ES-I3 (cell line): ENCODE data around the gene SLC9A3.

Source experiments
- H3K36me3 ChIP-seq: 2 replicates; pipeline ENCODE4 v1.6.1; 2013; ENCODE audit warnings: mild to moderate bottlenecking, low read length, control low read depth, moderate library complexity; ENCODE audit not compliant: insufficient read depth
- H3K4me1 ChIP-seq: 2 replicates; pipeline ENCODE4 v1.6.1; 2013; ENCODE audit warnings: mild to moderate bottlenecking, control low read depth, low read length; ENCODE audit not compliant: insufficient read depth
- H3K9ac ChIP-seq: 2 replicates; pipeline ENCODE4 v1.6.1; 2013; ENCODE audit warnings: low read depth, mild to moderate bottlenecking, low read length, moderate library complexity
- H3K9me3 ChIP-seq: 2 replicates; pipeline ENCODE4 v1.6.1; 2013; ENCODE audit warnings: mild to moderate bottlenecking, low read length, moderate library complexity; ENCODE audit not compliant: control insufficient read depth, insufficient read depth

SLC9A3 gene

GRCh38 chr5:472656-473550 lies 51.3 kb downstream of the SLC9A3 start:
- H3K9ac ChIP-seq: peak overlapping the region; percentile 86
- no peaks in the 10 kb centered on the region for H3K36me3 ChIP-seq
- no peaks in the 10 kb centered on the region for H3K4me1 ChIP-seq

DNA sequence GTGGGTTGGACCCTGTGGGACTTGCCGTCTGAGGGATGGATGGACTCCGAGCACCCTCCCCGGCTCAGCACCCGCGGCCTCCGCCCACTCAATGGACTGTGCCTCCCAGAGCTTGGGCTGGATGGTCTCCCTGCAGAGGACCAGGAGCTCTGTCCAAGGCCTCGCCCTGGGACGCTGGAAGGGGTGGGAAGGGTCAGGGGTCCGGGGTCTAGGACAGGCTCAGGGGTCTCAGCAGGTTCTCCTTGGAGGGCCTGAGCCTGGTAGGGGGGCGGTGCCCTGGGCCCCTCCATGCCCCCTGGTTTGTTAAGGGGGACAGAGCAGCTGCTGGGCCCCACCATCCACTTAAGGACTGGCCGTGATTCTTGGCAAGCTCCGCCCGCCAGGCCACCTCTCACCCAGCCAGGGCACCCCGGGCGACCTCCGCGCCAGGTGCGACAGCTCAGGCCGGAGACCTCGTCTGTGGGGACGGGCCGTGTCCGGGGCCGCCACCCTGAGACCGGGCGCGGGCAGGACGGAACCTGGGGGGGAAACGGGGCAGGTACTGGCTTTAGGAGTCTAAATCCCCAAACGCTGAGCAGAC lies 52.1 kb downstream of the SLC9A3 start:
- no peaks in the 10 kb centered on the region for H3K4me1 ChIP-seq
- H3K9ac ChIP-seq: peak overlapping the region; percentile 86
- no peaks in the 10 kb centered on the region for H3K9me3 ChIP-seq
- H3K36me3 ChIP-seq: no peaks in the 10 kb centered on the region

More at GRCh38 chr5:472656-473550, 51.3 kb downstream of the SLC9A3 start:
- no peaks in the 10 kb centered on the region for H3K9me3 ChIP-seq

DNA sequence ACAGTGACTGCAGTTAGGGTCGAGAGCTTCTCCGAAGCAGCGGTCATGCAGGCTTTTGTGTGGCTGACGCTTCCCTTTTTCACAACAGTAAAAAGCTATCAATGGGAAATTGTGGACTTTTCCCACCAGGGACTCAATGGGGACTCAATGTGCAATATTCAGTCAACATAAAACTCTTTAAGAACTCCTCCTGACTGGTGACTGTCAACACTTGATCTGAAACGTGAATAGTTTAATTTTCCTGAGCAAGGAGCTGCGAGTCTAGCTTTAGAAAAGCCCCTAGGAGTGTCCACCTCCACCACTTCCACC lies 52.5 kb downstream of the SLC9A3 start:
- Histone ChIP-seq H3K4me1 (no peaks in the 10 kb centered on the region), H3K36me3 (no peaks in the 10 kb centered on the region), H3K9ac (no peak overlapping the region; the same call in 1 of the 2 replicates), H3K9me3 (no peaks in the 10 kb centered on the region)

- Histone ChIP-seq H3K4me1 (no peaks in the 10 kb centered on the region), H3K36me3 (no peaks in the 10 kb centered on the region), H3K9ac (no peak overlapping the region), H3K9me3 (no peaks in the 10 kb centered on the region)
Observed at GRCh38 chr5:470961-471749, 53.1 kb downstream of the SLC9A3 start.

- H3K36me3 ChIP-seq: peaks cover 3% of the 10 kb centered on the region; the same call in 1 of the 2 replicates
- no peak overlapping the region for H3K9ac ChIP-seq
- no peaks in the 10 kb centered on the region for H3K4me1 ChIP-seq
- no peaks in the 10 kb centered on the region for H3K9me3 ChIP-seq
Observed at GRCh38 chr5:469752-470483, 54.3 kb downstream of the SLC9A3 start.

DNA sequence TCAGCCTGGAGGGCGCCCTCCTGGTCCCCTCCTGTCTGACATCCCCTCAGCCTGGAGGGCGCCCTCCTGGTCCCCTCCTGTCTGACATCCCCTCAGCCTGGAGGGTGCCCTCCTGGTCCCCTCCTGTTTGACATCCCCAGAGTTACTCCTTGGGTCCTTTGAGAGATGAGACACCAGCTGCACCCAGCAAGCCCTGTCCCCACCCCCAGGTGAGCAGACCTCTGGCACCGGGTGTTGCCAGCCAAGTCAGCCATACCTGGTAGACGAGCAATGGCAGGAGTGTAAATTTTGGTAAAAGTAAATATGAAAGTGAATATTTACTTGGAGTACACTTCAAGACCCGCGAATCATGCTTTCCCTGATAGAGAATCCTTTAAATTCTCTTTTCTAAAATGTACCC lies 55.8 kb downstream of the SLC9A3 start:
- Histone ChIP-seq H3K4me1 (no peaks in the 10 kb centered on the region), H3K9me3 (no peaks in the 10 kb centered on the region), H3K36me3 (peaks cover 3% of the 10 kb centered on the region), H3K9ac (no peak overlapping the region)

GRCh38 chr5:466661-467310 lies 57.5 kb downstream of the SLC9A3 start:
- H3K9me3 ChIP-seq: no peaks in the 10 kb centered on the region
- H3K4me1 ChIP-seq: no peaks in the 10 kb centered on the region
- H3K36me3 ChIP-seq: peaks cover 3% of the 10 kb centered on the region
- H3K9ac ChIP-seq: no peak overlapping the region

DNA sequence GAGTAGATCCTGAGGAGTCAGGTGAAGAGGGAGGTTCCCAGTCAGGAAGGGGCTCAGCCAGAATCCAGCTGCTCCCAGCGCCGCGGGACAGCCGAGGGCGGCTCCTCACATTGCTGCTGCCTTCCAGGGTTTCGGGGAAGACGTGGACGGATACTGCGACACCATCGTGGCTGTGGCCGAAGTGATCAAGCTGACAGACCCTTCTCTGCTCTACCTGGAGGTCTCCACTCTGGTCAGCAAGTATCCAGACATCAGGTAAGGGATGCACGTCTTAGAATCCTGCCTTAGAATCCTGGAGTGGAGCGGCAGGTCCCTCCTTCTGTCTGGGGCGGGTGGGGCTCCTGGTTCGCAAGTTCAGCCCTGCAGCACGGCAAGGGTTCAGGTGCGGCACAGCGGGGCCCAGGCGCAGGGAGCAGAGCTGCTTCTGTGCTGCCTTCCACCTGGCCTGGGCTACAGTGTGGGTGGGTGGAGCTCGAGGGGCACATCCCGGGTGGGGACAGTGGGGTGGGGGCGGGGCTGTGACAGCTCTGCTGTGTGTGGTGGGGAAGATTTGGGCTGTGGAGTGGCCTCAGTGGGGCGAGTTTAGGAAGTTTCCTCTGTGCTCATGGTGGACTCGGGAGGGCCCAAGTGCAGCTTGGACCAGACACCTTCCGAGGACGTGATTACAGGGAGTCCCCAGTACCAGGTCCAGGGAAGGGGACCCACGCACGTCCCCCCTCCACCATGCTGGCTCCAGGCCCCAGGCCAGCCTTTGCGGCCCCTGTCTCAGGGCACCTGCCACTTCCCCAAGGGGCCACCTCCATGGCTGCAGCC lies 58.5 kb downstream of the SLC9A3 start:
- Histone ChIP-seq H3K36me3 (peaks cover 3% of the 10 kb centered on the region), H3K4me1 (no peaks in the 10 kb centered on the region), H3K9ac (no peak overlapping the region), H3K9me3 (no peaks in the 10 kb centered on the region)

DNA sequence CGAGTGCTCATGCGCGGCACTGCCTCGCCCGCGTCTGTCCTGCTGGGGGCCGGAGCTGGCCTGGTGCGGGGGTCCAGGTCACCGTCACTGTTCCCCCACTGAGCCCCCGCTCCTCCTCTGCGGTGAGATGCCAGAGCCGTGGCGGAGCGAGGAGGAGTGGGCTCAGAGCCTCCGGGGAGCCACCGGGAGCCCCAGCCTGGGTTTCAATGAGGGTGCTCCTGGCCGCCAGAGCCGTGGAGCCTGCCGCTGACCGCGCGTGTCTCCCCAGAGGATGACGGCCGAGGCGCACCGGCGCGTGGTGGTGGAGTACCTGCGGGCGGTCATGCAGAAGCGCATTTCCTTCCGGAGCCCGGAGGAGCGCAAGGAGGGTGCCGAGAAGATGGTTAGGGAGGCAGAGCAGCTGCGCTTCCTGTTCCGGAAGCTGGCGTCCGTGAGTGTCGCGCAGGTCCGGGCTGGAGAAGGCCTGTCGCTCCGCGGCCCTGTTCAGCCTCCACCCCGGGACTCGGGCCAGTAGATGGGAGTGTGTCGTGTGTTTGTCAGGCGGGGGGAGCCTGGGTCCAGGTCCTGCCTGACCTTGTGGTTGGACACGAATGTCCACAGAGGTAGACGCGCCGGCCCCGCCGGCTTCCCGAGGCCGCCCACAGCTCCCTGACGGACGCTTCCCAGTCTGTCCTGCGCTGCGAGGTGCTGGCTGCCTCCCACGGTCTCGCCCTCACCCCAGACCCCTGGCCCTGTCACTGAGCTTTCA lies 59.2 kb downstream of the SLC9A3 start:
- H3K9ac ChIP-seq: no peak overlapping the region
- no peaks in the 10 kb centered on the region for H3K9me3 ChIP-seq
- H3K36me3 ChIP-seq: peaks cover 3% of the 10 kb centered on the region
- no peaks in the 10 kb centered on the region for H3K4me1 ChIP-seq

DNA sequence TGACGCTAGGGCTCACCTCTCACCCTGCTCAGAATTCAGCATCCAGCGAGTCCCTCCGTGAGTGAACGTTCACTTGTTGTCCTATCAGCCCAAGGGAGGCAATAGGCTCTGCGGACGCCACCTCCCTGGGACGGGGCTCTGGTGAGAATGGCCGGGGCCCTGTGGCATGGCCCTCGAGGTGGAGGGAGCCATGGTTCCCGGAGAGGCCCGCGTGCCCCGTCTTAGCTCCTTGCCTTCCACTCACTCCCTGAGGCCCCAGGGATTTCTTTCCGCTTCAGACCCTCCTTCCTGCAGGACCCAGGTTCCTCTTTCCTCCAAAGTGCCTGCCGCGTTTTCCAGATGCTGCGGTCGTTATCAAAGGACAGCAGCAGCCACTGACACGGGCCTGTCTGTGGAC lies 59.8 kb downstream of the SLC9A3 start:
- Histone ChIP-seq H3K4me1 (no peaks in the 10 kb centered on the region), H3K36me3 (peaks cover 3% of the 10 kb centered on the region), H3K9me3 (no peaks in the 10 kb centered on the region), H3K9ac (no peak overlapping the region)

DNA sequence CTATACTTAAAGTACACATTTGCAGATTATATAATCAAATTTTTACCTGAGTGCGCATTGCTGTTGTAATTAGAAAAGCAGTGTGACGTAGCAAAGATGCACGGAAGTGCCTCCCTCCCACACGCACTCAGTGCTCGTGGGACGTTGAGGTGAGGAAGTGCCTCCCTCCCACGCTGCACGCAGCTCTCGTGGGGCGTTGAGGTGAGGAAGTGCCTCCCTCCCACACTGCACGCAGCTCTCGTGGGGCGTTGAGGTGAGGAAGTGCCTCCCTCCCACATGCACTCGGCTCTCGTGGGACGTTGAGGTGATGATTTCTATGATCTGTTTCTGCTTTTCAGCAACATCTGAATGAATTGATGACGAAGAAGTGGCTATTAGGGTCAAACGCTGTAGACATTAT lies 60.3 kb downstream of the SLC9A3 start:
- Histone ChIP-seq H3K9me3 (no peaks in the 10 kb centered on the region), H3K9ac (no peak overlapping the region), H3K36me3 (peaks cover 3% of the 10 kb centered on the region), H3K4me1 (no peaks in the 10 kb centered on the region)

GRCh38 chr5:463301-463700 lies 60.9 kb downstream of the SLC9A3 start:
- H3K4me1 ChIP-seq: no peaks in the 10 kb centered on the region
- H3K9ac ChIP-seq: no peak overlapping the region
- no peaks in the 10 kb centered on the region for H3K9me3 ChIP-seq
- H3K36me3 ChIP-seq: peaks cover 3% of the 10 kb centered on the region

- H3K9me3 ChIP-seq: no peaks in the 10 kb centered on the region
- H3K9ac ChIP-seq: no peak overlapping the region
- peaks cover 12% of the 10 kb centered on the region for H3K36me3 ChIP-seq
- no peaks in the 10 kb centered on the region for H3K4me1 ChIP-seq
Observed at GRCh38 chr5:462051-462481, 62.2 kb downstream of the SLC9A3 start.
